HCT116 (cell line): ENCODE measurements around the gene DNM1.

ENCODE experiments used
- CTCF ChIP-seq, 3 experiments: fragments of 200-600 bp in 1 of 3; sonication (generic) in 1 of 3; IDR thresholded peaks in 2 of 3; conservative IDR thresholded peaks in 1 of 3; 2 replicates each; pipeline ENCODE4 v1.5.1; 2012 to 2017; ENCODE audit warnings: low read depth in 2 of 3, low read length in 2 of 3, antibody characterized with exemption in 1 of 3, borderline replicate concordance in 1 of 3, control low read depth in 1 of 3, mild to moderate bottlenecking in 1 of 3, mixed read lengths in 1 of 3, mixed run types in 1 of 3, moderate library complexity in 1 of 3; ENCODE audit not compliant: insufficient read depth in 1 of 3
- EZH2 ChIP-seq: fragments of 200-600 bp; sonication (generic); IDR thresholded peaks from 2 replicates; pipeline ENCODE4 v1.6.1; 2017; ENCODE audit warnings: antibody characterized with exemption, mixed run types

GRCh38 chr9:128188209-128188608 is 15.0 kb upstream of the DNM1 start:
- TF ChIP-seq CTCF (IDR thresholded peaks at IDR 0.05 in 2 of 3, conservative IDR thresholded peaks at IDR 0.05 in 1 of 3; ENCODE audit: borderline replicate concordance in 1 of 3, insufficient read depth in 1 of 3, low read depth in 2 of 3, low read length in 2 of 3) = no peak
- TF ChIP-seq EZH2 = no peak
